WERI-Rb-1 (cell line): ENCODE measurements around the gene SELENOO.

ENCODE experiments used
- DNase-seq: peaks from one replicate; pipeline ENCODE4 v3.0.0-alpha.2; 2020
- H3K27ac ChIP-seq: fragments of 250-450 bp; sonication (Bioruptor Pico); 2 replicates; pipeline ENCODE4 v1.5.1; 2020; ENCODE audit warnings: mild to moderate bottlenecking, moderate library complexity
- H3K27me3 ChIP-seq: fragments of 250-450 bp; sonication (Bioruptor Pico); 2 replicates; pipeline ENCODE4 v1.5.1; 2021; ENCODE audit warnings: mild to moderate bottlenecking, low read depth, moderate library complexity; ENCODE audit not compliant: insufficient read depth, severe bottlenecking
- H3K36me3 ChIP-seq: fragments of 250-450 bp; sonication (Bioruptor Pico); 2 replicates; pipeline ENCODE4 v1.5.1; 2020; ENCODE audit warnings: mild to moderate bottlenecking, moderate library complexity
- H3K4me3 ChIP-seq: 2 replicates; pipeline ENCODE4 v1.5.1; 2011; ENCODE audit warnings: low read depth, mild to moderate bottlenecking, control low read depth, low read length
- H3K9me3 ChIP-seq: fragments of 250-450 bp; sonication (Bioruptor Pico); 2 replicates; pipeline ENCODE4 v1.5.1; 2021; ENCODE audit warnings: mild to moderate bottlenecking, moderate library complexity; ENCODE audit not compliant: severe bottlenecking
- CTCF ChIP-seq: IDR thresholded peaks from 2 replicates; pipeline ENCODE4 v1.5.1; 2011; ENCODE audit warnings: low read depth, mild to moderate bottlenecking, control low read depth, inconsistent platforms, low read length

SELENOO gene

GRCh38 chr22:50169181-50169759, 31.5 kb upstream of the SELENOO start:
- peaks cover 5% of the 10 kb centered on the region for H3K9me3 ChIP-seq
- no peak for DNase-seq
- H3K27me3 ChIP-seq: peaks cover 6% of the 10 kb centered on the region
- H3K27ac ChIP-seq: no peak overlapping the region
- peak overlapping the region; percentile 37 for H3K4me3 ChIP-seq
- no peaks in the 10 kb centered on the region for H3K36me3 ChIP-seq
- TF ChIP-seq CTCF: no peak

- Histone ChIP-seq H3K36me3 (no peaks in the 10 kb centered on the region), H3K4me3 (peak overlapping the region; percentile 37), H3K27me3 (peaks cover 6% of the 10 kb centered on the region), H3K27ac (no peak overlapping the region), H3K9me3 (peaks cover 5% of the 10 kb centered on the region)
- DNase-seq: no peak
- 0 out of 2 replicates have a peak, but pooled peaks have one; percentile 3 for TF ChIP-seq CTCF
Measured at GRCh38 chr22:50169774-50170341, 31.0 kb upstream of the SELENOO start.

GRCh38 chr22:50170453-50171318, 30.1 kb upstream of the SELENOO start, which contains the start of gene PANX2:
Gene PANX2, plus strand, starts transcription at chr22:50170731. Its CDS starts 0 bp downstream, at chr22:50170731.
- TF ChIP-seq CTCF: no peak
- Histone ChIP-seq H3K4me3 (peak within 1 kb of the TSS; percentile 51), H3K27ac (no peak within 1 kb of the TSS), H3K27me3 (peaks cover 6% of the 10 kb centered on the region), H3K36me3 (no peaks in the 10 kb centered on the region), H3K9me3 (peaks cover 5% of the 10 kb centered on the region)
- DNase-seq: no peak

GRCh38 chr22:50171319-50171964, 29.4 kb upstream of the SELENOO start:
- Histone ChIP-seq H3K4me3 (peak overlapping the region; percentile 51), H3K27me3 (peaks cover 6% of the 10 kb centered on the region), H3K9me3 (peaks cover 5% of the 10 kb centered on the region), H3K27ac (no peak overlapping the region), H3K36me3 (no peaks in the 10 kb centered on the region)
- DNase-seq: no peak
- no peak for TF ChIP-seq CTCF

GRCh38 chr22:50171965-50172421, 28.8 kb upstream of the SELENOO start:
- no peak for TF ChIP-seq CTCF
- Histone ChIP-seq H3K27ac (no peak overlapping the region), H3K4me3 (no peak overlapping the region), H3K36me3 (no peaks in the 10 kb centered on the region), H3K9me3 (peaks cover under 1% of the 10 kb centered on the region), H3K27me3 (peaks cover 6% of the 10 kb centered on the region)
- no peak for DNase-seq
